Mesenteric fat pad (tissue), 1 donor: ENCODE results near the gene EZR. TPM values are rescaled to one million over a fixed set of nuclear protein-coding genes. Genes with fewer than 3 reads are reported as not detected.
A peak's percentile ranks its signal among the peaks of the same experiment; 100 is the strongest.

ENCODE experiments used
- DNase-seq: peaks from one replicate; pipeline ENCODE4 v3.0.0-alpha.2; 2020; ENCODE audit warnings: low spot score
- total RNA-seq: library from RNA; stranded (reverse); fragmentation: NEBNext Ultra II Directional; extraction: Animal tissue kit (Norgen Biotek cat#: 25700); gene quantifications from one replicate; pipeline ENCODE4 v1.2.1, GENCODE V29; 2021
- donor health status: DM: yes; HTN: yes; CAD: no.

EZR gene
- total RNA-seq, 1 donor from 2014 or later: 43.1 TPM

DNA sequence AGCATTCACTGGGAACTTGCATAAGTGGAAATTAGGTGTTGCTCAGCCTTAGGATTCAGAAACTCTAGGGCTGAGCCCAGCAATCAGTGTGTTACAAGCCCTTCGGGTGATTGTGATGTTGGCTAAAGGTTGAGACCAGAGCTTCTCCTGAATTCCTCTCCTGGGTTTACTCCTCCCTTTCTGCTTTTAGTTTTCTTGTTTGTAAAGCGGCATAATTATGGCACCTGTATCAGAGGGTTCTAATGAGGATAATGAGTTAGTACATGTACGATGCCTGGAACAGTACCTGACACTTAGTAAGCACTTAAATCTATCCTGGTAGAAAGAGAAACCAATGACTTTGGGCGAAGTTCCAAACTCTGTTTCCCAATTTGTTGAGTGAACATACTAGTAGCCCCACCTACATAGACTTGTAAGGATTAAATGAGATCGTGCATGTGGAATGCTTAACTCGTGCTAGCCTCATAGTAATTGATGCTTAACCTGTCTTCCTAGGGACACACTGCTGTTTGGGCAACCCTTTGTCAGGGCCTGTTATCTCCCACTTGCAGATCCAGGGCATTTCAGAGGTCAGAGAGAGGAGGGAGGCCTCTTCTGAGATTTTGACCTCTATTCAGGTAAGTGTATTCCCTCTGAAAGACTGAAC is 932 bp upstream of the EZR start:
- no peak for DNase-seq

DNA sequence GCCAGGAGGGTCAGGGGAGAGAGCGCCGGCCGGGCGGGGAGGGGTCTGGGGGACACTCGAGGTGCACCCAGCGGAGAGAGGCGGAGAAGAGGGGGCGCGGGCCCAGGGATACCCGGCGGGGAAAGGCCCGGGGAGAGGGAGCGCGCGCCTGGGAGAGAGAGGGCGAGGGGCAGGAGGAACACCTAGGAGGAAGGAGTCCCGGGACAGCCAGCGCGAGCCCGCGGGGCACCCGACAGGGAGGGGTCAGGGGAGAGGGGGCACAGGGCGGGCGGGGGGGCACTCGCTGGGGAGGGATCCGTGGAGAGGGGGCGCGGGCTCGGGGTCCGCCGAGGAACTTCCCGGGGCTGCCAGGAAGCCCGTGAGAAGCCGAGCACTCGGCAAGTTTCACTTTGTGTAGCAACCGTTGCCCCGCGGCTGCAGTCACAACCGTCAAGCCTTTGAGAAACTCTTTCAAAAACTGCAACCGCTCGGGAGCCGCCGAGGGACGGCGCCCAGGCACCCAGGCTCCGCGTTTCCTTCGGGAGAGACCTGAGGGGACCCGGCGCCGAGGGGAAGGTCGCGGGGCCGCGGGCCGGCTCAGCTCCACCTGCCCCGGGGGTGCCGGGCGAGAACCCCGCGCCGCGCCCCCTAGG is 471 bp downstream of the EZR start:
- no peak for DNase-seq

DNA sequence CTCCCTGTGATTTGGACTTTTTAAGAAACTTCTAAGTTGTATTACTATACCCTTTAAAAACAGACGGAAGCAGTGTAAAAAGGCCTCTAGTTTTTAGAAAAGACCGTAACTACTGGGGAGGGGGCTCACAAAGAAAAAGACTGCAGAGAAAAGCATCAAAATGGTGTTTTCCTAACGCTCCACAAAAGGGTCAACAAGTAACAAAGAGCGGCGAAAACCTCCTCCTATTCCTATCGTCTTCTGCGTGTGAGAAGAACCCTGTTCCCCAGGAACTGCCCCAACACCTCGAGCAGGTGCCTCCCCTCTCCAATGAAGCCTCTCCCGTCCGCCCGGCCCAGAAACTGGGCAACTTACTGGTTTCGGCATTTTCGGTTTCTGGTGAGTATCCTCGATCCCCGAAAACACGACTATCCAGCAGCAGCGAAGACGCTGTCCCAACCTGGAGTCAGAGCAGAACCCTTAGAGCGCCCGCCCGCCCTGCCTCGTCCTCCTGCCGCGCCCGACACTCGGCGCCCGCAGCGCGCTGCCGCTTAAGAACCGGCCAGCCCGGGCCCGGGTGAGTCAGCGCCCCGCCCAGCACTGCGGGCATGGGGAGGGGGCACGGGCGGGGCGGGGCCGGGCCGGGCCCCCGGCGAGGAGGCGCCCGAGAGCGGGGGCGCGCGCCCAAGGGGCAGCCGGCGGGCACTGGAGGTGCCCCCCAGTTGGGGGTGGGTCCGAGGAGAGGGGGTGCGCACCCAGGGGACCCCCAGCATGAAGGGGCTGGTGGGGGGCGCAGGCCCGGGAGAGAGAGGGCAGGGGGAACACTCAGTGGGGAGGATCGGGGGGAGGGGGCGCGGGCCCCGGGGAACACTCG is 1.2 kb downstream of the EZR start:
- peak; percentile 95 for DNase-seq

DNA sequence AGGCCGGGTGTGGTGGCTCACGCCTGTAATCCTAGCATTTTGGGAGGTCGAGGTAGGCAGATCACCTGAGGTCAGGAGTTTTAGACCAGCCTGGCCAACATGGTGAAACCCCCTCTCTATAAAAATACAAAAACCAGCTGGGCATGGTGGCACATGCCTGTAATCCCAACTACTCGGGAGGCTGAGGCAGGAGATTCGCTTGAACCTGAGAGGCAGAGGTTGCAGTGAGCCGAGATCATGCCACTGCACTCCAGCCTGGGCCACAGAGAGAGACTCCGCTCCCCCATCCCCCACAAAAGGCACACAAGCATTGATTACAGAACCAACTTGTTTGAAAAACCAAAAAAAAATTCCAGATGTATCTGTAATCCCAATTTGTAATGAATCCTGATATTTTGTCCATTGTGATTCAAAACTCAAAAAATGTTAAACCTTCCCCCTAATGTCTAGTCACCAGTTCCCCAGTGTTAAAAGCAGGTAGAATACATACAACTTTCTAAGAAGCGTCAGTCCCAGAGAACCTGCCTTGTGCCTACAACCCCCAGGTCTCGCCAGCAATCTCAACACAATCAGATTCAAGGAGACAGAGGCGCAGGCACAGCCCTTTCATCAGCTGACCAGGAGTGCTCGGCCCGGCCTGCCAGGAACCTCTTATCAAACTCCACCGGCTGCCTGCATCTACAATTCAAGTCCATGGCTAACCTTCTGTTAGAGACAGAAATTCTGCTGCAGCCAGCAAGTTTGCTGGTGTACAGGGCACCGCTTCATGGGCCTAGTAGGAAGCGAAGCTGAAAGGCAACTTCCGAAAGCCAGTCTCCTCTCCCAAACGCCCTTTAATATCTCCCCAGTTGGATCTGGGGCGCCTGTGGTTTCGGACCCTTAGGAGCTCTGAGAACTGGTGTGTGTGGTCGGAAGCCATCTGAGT is 2.1 kb downstream of the EZR start:
- no peak for DNase-seq

DNA sequence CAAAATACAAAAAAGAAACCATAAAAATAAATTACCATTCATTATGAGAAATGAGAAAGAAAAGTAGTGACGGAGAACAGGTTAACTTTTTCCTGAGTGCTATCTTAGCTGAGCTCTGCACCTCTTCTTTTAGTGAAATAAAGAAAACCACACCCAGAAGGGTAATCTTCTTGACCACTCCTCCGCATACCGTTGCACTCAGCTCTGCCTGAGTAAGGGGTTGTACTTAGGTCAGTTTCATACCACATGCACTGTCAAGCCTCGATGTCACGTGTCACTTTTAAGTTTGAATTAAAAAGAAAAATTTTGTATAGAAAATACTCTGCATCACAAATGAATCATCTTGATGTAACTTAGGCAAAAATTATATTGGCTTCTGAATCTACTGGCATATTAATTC is 2.8 kb downstream of the EZR start:
- DNase-seq: no peak

DNA sequence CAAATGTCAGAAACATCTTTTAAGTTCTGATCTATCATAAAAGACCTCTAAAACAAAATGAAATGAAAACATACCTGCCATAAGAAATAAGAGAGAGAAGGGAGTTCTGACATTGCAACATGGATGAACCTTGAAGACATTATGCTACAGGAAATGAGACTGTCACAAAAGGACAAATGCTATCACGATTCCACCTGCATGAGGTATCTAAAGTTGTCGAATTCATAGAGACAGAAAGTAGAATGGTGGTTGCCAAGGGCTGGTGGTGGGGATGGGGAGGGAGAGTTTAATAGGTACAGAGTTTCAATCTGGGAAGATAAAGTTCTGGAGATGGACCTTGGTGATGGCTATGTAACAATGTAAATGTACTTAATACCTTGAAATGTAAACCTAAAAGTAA is 3.3 kb downstream of the EZR start:
- no peak for DNase-seq

DNA sequence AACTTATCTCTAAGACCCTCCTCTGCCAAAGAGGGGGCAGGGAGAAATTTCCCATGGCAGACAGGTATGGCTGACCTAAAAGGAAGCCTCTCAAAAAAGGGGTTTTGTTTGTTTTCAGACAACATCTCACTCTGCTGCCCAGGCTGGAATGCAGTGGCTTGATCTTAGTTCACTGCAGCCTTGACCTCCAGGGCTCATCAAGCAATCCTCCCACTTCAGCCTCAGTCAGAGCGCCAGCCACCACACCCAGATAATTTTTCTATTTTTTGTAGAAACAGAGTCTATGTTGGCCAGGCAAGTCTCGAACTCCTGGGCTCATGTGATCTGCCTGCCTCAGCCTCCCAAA is 3.8 kb downstream of the EZR start:
- DNase-seq: no peak

DNA sequence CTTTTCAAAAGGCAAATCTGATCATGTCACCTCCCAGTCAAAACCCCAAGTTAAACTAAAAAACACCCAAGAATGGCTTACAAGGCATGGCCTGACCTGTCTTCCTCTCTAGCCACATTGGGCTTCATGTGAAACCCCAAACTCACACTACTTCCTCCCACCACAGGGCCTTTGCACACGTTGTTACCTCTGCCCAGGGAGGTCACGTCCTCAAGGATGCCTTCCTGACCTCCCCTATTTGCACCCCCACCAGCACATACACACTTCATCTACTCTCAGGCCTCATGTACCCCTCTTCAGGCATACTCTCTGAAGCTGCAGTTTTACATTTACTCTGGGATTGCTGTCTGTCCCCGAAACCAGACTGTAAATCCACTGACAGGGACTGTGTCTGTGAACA is 6.1 kb downstream of the EZR start:
- DNase-seq: no peak

DNA sequence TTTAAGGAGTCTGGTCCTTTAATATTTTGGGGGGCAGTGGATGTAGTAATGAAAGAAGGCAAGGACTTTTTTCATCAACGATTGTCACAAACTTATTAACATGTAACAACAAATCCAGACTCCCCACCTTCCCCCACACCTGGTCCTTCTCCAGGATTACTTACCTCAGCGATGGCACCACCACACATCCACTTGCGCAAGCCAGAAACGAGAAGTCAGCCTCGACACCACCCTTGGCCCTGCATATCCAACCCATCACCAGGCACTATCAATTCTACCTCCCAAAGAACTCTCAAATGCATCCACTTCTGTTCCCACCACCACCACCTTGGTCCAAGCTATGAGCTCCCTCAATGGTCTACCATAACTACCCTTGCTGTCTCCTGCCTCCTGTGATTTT is 6.6 kb downstream of the EZR start:
- DNase-seq: no peak

DNA sequence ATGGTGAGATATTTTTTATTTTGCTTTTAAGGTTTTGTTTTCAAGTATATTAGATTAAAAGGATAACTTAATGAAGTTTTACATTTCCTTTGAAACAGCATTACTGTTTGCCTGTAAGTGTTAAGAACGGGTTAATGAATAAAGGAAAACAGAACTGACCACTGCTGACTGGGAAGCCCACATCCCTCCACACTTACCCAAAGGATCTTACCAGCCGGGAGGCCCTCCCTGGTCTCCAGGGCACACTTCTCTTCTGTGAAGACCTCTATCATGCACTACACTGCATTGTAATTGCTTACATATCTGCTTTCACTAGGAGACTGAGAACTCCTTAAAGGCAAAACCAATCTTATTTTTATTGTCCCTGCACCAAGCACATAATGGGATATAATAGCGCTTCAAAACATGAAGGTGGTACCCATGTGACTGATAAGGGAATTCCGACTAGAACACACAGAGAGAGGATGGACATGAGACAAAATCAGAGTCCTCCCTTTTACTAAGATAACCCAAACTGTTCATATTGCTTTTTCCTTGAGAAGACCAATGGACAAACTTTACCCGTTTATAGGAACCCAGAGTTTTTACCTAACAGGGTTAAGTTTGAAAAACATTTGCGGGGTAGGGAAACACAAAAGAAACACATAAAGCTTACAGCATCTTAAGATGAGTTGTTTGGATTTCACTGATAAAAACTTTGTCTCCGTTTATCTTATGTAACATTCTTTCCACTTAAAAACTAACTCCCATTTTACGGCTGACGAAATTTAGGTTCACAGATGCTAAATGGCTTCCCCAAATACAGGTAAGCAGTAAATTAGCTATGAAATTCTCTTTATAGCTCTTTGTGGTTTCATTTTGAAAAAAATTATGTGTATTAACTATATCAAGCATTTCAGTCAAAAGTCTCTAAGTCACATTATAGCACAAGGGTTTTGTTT is 8.7 kb downstream of the EZR start:
- no peak for DNase-seq

DNA sequence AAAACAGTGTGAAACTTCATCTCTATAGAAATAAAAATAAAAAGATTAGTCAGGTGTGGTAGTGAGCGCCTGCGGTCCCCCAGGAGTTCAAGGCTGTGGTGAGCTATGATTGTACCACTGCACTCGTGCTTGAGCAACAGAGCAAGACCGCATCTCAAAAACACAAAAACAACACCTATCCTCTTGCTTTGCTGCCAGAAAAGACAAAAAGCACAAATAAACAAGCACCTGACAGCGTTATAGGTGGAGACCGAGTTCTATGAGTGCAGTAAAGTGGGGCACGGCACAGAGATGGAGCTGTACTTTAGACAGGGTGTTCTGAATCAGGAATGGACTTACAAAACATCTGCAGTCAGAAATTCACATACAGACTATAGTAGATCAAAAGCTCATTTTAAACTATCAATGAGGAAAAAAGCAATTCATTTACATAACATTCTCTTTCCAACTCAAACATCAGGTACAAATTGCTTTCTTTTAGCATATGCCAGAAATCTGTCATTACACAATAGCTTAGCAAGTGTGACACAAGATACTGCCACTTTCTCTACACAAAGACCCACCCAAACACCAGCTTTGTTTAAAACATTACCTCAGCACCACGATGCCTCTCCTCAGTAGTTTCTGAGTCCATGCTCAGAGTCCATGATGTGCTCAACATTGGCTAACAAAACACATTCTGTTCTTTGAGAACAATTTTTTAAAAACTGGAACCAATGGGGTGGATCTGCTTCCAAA is 10.1 kb downstream of the EZR start:
- DNase-seq: no peak

DNA sequence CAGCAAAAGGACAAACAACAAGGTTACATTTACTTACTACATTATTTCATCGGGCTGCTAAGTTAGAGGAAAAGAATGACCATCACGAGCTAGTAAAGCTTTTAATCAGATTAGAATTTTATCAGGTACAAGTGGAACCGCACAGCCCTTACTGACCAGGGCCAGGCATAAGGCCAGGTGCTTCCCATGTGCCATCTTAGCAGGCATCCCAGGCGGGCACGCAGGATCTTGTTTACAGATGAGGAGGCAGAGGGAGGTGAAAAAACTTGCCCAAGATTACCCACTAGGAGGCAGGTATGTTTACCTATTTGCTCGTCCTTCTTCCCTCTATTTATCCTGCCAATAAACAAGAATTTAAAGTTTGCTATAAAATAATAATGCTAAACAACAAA is 10.7 kb downstream of the EZR start:
- no peak for DNase-seq

DNA sequence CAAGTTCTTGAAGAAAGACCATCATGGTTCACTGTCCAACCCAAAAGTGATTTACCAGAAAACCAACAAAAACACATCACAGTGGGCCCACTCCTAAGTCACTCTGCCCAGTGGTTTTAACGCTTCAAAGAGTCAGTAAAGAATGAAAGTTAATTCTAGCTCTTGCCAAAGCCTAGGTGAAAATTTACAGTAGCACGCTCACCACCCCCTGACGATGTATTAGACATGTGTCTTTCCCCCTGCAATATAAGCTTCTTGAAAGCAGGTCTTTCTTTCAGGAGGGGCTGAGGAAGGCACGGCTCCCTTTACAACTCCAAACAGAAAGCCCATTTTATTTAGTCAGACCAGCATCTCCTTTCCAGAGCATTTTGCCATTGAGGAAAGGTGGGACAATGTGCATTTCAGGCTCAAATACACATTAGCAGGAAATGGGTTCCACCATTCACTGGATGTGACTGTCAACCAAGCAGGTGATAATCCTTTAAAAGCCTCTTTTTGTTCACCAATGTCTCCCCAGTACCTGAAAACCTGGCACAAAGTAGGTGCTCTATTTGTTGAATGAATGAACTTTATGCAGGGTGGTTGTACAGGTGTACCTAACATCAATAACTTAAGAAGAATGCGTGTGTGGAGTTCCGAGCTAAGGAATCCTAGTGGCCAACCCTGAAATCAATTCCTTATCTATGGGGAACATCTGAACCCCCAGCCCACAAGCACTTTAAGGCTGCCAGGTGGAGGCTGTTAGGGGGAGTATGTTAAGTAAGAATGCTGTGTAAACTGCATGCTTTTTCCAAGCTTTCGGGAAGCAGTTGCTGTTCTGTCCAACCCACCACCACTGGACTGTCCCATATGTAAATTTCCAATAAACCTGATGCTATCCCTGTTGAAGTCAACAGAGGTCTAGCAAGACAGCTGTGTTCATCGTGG is 11.4 kb downstream of the EZR start:
- no peak for DNase-seq

DNA sequence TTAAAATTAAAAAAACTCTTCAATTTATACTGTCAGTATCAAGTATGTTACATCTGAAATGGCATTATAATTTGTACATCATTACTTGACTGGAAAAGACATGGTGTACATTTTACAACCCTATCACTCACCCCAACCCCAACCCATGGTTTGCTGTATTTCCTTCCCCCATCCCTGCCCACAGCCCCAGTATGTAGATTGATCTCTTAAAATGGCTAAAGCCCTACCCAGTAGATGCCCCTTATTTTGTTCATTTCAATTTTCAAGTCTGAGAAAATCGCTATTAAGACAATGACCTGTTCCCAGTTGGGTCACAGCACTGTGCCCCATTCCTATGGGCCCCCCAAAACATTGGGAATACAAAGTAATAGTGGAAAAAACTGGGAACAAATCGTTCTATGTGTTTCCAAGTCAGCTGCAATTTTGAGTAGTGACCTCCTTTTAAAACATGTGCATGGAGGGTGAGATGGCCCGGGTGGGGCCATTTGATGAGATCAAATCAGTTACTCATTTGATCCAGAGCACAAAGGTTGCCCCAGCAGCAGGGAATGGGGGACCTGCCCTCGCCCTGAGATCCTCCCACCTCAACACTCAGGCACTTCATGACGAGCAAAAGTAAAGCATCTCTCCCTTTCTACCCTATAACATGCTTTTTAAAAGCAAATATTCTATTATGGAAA is 13.3 kb downstream of the EZR start:
- DNase-seq: no peak

DNA sequence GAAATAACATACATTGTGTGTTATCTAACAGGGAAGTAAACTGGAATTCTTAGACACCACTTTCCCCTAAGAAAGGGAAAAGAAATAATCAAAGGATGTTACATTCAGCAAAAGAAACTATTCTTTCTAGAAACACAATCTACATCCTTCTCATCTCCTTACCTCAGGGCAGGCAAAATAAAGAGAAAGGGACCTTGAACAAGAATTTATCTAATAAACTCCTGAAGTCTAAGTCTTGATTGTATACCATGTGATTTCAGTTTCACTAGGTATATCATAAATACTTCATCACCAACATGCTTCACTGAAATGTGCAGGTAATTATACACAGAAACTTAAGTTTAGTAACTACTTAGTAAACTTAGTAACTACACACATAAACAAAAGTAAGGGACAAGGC is 15.0 kb downstream of the EZR start:
- DNase-seq: no peak

DNA sequence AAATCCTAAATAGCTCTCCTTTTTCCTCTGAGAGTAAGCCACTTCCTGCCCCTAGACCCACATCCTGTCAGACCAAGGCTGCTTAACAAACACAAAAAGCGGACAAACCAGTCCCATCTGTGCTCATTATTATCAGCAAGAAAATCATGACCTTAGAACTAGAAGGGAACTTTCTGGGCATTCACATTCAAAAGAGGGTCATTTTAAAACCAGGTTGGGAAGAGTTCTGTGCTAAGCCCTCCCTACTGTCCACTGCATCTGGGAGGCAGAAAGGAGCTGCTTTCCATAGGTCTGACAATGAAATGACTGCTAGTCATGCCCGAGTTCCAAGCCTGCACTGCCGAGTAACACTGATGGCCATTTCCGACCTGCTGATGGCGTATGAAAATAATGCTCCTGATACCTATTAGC is 15.4 kb downstream of the EZR start:
- no peak for DNase-seq

DNA sequence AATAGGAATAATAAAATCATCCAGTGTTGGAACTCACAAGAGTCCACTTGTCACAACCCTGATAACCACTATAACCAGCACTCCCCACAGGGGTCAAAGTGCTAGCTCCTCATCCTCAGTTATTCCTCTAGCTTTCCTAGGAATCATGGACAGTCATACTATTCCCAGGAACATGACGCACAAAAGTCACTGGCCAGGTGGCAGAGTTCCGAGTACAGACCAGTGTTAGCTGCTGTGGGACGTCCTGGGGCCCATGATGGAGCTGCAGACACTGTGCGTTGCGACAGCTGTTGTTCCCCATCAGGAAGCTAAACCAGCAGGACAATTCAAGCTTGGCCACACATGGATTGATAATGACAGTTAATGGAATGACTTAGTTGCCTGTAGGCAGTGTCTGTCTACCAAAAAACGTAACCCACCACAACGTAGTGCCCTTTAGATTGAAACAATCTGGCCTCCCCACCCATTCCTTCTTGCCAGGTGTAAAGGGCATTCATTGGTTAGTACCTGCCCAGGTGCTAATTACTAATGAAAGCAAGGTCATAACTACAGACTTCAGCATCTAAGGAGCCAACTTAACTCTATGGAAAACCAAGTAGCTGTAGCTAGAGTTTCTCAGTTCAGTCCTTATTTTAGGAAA is 17.4 kb downstream of the EZR start:
- DNase-seq: no peak
